WTC11 (cell line): ENCODE measurements around the gene PPP6R3. TPM values are rescaled to one million over a fixed set of nuclear protein-coding genes. Genes with fewer than 3 reads are reported as not detected.

Source experiments
- CREM ChIP-seq: sonication (generic); formaldehyde crosslinking; IDR thresholded peaks from 2 replicates; pipeline ENCODE4 v1.8.1; 2022; ENCODE audit warnings: mild to moderate bottlenecking, missing genetic modification reagents, moderate library complexity
- EMX1 ChIP-seq: fragments of 250-450 bp; sonication (Bioruptor Pico); IDR thresholded peaks from 2 replicates; pipeline ENCODE4 v1.8.0; 2021; ENCODE audit warnings: mild to moderate bottlenecking
- ETV6 ChIP-seq: sonication (generic); formaldehyde crosslinking; IDR thresholded peaks from 2 replicates; pipeline ENCODE4 v1.8.1; 2022; ENCODE audit warnings: mild to moderate bottlenecking, missing genetic modification reagents
- FOXP1 ChIP-seq: sonication (generic); formaldehyde crosslinking; IDR thresholded peaks from 2 replicates; pipeline ENCODE4 v1.8.0; 2022; ENCODE audit warnings: missing genetic modification reagents, mild to moderate bottlenecking, moderate library complexity, borderline replicate concordance
- GTF2I ChIP-seq: fragments of 250-450 bp; sonication (Bioruptor Pico); conservative IDR thresholded peaks from 2 replicates; pipeline ENCODE4 v1.4.0; 2021; ENCODE audit warnings: mild to moderate bottlenecking
- HMGA2 ChIP-seq: fragments of 250-450 bp; sonication (Bioruptor Pico); IDR thresholded peaks from 2 replicates; pipeline ENCODE4 v1.4.0; 2021; ENCODE audit warnings: mild to moderate bottlenecking, moderate library complexity
- MYBL2 ChIP-seq: sonication (generic); formaldehyde crosslinking; IDR thresholded peaks from 2 replicates; pipeline ENCODE4 v1.8.1; 2023; ENCODE audit warnings: mild to moderate bottlenecking, moderate library complexity, missing genetic modification reagents
- RELA ChIP-seq: sonication (generic); formaldehyde crosslinking; IDR thresholded peaks from 2 replicates; pipeline ENCODE4 v1.8.1; 2022; ENCODE audit warnings: missing genetic modification reagents, mild to moderate bottlenecking, borderline replicate concordance
- SMAD4 ChIP-seq: sonication (generic); formaldehyde crosslinking; IDR thresholded peaks from 2 replicates; pipeline ENCODE4 v1.8.0; 2022; ENCODE audit warnings: mild to moderate bottlenecking, missing genetic modification reagents
- SP1 ChIP-seq: sonication (generic); formaldehyde crosslinking; conservative IDR thresholded peaks from 2 replicates; pipeline ENCODE4 v1.8.1; 2022; ENCODE audit warnings: missing genetic modification reagents
- TEAD1 ChIP-seq: sonication (generic); formaldehyde crosslinking; IDR thresholded peaks from 2 replicates; pipeline ENCODE4 v1.8.0; 2022; ENCODE audit warnings: mild to moderate bottlenecking, missing genetic modification reagents
- ZNF232 ChIP-seq: sonication (generic); formaldehyde crosslinking; IDR thresholded peaks from 2 replicates; pipeline ENCODE4 v1.8.0; 2022; ENCODE audit warnings: mild to moderate bottlenecking, missing genetic modification reagents
- ZNF416 ChIP-seq: fragments of 250-450 bp; sonication (Bioruptor Pico); IDR thresholded peaks from 2 replicates; pipeline ENCODE4 v1.9.0; 2021; ENCODE audit warnings: mild to moderate bottlenecking, inconsistent platforms
- ZNF423 ChIP-seq: fragments of 250-450 bp; sonication (Bioruptor Pico); IDR thresholded peaks from 2 replicates; pipeline ENCODE4 v2.1.2; 2022; ENCODE audit warnings: mild to moderate bottlenecking, moderate library complexity
- ZNF671 ChIP-seq: fragments of 250-450 bp; sonication (Bioruptor Pico); IDR thresholded peaks from 2 replicates; pipeline ENCODE4 v1.8.0; 2021; ENCODE audit warnings: mild to moderate bottlenecking
- total RNA-seq: library from RNA; stranded (reverse); gene quantifications from 3 replicates; pipeline ENCODE4 v1.2.3, GENCODE V29; 2021
- TF ChIP-seq, protein P1 (sequence below): sonication (generic); formaldehyde crosslinking; IDR thresholded peaks from 2 replicates; pipeline ENCODE4 v1.8.1; 2022; ENCODE audit warnings: mild to moderate bottlenecking, moderate library complexity, missing genetic modification reagents
- TF ChIP-seq, protein P2 (sequence below): sonication (generic); formaldehyde crosslinking; IDR thresholded peaks from 2 replicates; pipeline ENCODE4 v1.8.0; 2022; ENCODE audit warnings: missing genetic modification reagents
- TF ChIP-seq, protein P3 (sequence below): fragments of 200-600 bp; IDR thresholded peaks from 2 replicates; pipeline ENCODE4 v1.8.0; 2022; ENCODE audit warnings: antibody characterized with exemption
- TF ChIP-seq, protein P4 (sequence below): fragments of 250-450 bp; sonication (Bioruptor Pico); IDR thresholded peaks from 2 replicates; pipeline ENCODE4 v1.8.0; 2021; ENCODE audit warnings: mild to moderate bottlenecking
- TF ChIP-seq, protein P5 (sequence below): sonication (generic); formaldehyde crosslinking; IDR thresholded peaks from 2 replicates; pipeline ENCODE4 v1.8.1; 2022; ENCODE audit warnings: missing genetic modification reagents, borderline replicate concordance
- TF ChIP-seq, protein P6 (sequence below): sonication (generic); formaldehyde crosslinking; IDR thresholded peaks from 2 replicates; pipeline ENCODE4 v1.8.0; 2023; ENCODE audit warnings: missing genetic modification reagents, mild to moderate bottlenecking, borderline replicate concordance
- TF ChIP-seq, protein P7 (sequence below): fragments of 250-450 bp; sonication (Bioruptor Pico); IDR thresholded peaks from 2 replicates; pipeline ENCODE4 v1.9.0; 2021; ENCODE audit warnings: mild to moderate bottlenecking

Gene PPP6R3
- total RNA-seq, 1 experiment from 2014 or later = 138 TPM

DNA sequence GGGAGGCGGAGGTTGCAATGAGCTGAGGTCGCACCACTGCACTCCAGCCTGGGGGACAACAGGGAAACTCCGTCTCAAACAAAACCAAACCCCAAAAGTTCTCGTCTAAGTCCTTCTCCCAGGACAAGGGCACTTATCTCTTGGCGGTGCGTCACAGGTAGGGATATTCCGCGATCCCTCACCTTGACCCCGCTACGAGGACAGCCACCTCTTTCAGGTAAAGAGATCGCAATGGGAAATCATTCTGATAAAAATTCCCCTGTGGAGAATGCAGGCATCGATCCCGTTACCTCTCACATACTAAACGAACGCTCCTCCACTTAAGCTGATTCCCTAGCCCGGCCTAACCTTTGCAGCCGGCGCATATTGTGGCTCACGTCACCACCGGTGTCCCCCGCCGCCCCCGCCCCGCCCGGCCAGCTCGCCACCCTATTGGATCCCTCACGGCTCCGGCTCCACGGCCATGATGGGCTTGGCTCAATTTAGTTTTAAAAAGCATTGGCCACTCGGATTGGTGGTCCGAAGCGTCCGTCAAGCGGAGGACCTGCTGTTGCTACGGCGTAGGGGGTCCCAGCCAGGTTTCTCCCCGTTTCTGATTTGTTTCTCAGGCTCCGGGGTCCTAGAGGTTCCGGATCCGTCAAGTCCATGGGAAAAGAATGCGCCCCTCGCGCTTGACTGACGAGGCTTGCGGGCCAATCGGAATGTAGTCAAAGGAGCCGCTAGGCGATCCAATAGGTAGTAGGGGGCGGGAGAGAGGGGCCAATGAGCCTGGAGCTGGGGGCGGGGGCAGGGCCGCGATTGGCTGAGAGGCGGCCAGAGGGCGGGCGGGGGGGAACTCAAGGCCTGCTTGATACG lies 439 bp upstream of the PPP6R3 start (continued):
- TF ChIP-seq, protein P1, sequence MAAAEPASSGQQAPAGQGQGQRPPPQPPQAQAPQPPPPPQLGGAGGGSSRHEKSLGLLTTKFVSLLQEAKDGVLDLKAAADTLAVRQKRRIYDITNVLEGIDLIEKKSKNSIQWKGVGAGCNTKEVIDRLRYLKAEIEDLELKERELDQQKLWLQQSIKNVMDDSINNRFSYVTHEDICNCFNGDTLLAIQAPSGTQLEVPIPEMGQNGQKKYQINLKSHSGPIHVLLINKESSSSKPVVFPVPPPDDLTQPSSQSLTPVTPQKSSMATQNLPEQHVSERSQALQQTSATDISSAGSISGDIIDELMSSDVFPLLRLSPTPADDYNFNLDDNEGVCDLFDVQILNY = no peak
- TF ChIP-seq HMGA2 (CRISPR knock-in tag) (peak; percentile 48; the same call in 1 of the 2 replicates), ZNF423 (CRISPR knock-in tag) (no peak), ZNF671 (CRISPR knock-in tag) (peak; percentile 67; the same call in 1 of the 2 replicates), TEAD1 (CRISPR knock-in tag) (peak; percentile 83), SMAD4 (CRISPR knock-in tag) (no peak), ZNF232 (CRISPR knock-in tag) (peak; percentile 78; the same call in 1 of the 2 replicates), ZNF416 (CRISPR knock-in tag) (peak; percentile 95), SP1 (CRISPR knock-in tag) (peak; percentile 73), RELA (CRISPR knock-in tag) (no peak), EMX1 (CRISPR knock-in tag) (peak; percentile 93), MYBL2 (CRISPR knock-in tag) (no peak), ETV6 (CRISPR knock-in tag) (0 out of 2 replicates have a peak, but pooled peaks have one; percentile 39), CREM (CRISPR knock-in tag) (peak; percentile 77), FOXP1 (CRISPR knock-in tag) (no peak), GTF2I (CRISPR knock-in tag) (0 out of 2 replicates have a peak, but pooled peaks have one; percentile 3)
- TF ChIP-seq, protein P2, sequence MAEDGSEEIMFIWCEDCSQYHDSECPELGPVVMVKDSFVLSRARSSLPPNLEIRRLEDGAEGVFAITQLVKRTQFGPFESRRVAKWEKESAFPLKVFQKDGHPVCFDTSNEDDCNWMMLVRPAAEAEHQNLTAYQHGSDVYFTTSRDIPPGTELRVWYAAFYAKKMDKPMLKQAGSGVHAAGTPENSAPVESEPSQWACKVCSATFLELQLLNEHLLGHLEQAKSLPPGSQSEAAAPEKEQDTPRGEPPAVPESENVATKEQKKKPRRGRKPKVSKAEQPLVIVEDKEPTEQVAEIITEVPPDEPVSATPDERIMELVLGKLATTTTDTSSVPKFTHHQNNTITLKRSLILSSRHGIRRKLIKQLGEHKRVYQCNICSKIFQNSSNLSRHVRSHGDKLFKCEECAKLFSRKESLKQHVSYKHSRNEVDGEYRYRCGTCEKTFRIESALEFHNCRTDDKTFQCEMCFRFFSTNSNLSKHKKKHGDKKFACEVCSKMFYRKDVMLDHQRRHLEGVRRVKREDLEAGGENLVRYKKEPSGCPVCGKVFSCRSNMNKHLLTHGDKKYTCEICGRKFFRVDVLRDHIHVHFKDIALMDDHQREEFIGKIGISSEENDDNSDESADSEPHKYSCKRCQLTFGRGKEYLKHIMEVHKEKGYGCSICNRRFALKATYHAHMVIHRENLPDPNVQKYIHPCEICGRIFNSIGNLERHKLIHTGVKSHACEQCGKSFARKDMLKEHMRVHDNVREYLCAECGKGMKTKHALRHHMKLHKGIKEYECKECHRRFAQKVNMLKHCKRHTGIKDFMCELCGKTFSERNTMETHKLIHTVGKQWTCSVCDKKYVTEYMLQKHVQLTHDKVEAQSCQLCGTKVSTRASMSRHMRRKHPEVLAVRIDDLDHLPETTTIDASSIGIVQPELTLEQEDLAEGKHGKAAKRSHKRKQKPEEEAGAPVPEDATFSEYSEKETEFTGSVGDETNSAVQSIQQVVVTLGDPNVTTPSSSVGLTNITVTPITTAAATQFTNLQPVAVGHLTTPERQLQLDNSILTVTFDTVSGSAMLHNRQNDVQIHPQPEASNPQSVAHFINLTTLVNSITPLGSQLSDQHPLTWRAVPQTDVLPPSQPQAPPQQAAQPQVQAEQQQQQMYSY = no peak
- TF ChIP-seq, protein P3, sequence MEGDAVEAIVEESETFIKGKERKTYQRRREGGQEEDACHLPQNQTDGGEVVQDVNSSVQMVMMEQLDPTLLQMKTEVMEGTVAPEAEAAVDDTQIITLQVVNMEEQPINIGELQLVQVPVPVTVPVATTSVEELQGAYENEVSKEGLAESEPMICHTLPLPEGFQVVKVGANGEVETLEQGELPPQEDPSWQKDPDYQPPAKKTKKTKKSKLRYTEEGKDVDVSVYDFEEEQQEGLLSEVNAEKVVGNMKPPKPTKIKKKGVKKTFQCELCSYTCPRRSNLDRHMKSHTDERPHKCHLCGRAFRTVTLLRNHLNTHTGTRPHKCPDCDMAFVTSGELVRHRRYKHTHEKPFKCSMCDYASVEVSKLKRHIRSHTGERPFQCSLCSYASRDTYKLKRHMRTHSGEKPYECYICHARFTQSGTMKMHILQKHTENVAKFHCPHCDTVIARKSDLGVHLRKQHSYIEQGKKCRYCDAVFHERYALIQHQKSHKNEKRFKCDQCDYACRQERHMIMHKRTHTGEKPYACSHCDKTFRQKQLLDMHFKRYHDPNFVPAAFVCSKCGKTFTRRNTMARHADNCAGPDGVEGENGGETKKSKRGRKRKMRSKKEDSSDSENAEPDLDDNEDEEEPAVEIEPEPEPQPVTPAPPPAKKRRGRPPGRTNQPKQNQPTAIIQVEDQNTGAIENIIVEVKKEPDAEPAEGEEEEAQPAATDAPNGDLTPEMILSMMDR = no peak
- TF ChIP-seq, protein P4, sequence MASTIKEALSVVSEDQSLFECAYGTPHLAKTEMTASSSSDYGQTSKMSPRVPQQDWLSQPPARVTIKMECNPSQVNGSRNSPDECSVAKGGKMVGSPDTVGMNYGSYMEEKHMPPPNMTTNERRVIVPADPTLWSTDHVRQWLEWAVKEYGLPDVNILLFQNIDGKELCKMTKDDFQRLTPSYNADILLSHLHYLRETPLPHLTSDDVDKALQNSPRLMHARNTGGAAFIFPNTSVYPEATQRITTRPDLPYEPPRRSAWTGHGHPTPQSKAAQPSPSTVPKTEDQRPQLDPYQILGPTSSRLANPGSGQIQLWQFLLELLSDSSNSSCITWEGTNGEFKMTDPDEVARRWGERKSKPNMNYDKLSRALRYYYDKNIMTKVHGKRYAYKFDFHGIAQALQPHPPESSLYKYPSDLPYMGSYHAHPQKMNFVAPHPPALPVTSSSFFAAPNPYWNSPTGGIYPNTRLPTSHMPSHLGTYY (CRISPR knock-in tag) = peak; percentile 91
- TF ChIP-seq, protein P5, sequence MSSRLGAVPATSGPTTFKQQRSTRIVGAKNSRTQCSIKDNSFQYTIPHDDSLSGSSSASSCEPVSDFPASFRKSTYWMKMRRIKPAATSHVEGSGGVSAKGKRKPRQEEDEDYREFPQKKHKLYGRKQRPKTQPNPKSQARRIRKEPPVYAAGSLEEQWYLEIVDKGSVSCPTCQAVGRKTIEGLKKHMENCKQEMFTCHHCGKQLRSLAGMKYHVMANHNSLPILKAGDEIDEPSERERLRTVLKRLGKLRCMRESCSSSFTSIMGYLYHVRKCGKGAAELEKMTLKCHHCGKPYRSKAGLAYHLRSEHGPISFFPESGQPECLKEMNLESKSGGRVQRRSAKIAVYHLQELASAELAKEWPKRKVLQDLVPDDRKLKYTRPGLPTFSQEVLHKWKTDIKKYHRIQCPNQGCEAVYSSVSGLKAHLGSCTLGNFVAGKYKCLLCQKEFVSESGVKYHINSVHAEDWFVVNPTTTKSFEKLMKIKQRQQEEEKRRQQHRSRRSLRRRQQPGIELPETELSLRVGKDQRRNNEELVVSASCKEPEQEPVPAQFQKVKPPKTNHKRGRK (CRISPR knock-in tag) = no peak
- TF ChIP-seq, protein P6, sequence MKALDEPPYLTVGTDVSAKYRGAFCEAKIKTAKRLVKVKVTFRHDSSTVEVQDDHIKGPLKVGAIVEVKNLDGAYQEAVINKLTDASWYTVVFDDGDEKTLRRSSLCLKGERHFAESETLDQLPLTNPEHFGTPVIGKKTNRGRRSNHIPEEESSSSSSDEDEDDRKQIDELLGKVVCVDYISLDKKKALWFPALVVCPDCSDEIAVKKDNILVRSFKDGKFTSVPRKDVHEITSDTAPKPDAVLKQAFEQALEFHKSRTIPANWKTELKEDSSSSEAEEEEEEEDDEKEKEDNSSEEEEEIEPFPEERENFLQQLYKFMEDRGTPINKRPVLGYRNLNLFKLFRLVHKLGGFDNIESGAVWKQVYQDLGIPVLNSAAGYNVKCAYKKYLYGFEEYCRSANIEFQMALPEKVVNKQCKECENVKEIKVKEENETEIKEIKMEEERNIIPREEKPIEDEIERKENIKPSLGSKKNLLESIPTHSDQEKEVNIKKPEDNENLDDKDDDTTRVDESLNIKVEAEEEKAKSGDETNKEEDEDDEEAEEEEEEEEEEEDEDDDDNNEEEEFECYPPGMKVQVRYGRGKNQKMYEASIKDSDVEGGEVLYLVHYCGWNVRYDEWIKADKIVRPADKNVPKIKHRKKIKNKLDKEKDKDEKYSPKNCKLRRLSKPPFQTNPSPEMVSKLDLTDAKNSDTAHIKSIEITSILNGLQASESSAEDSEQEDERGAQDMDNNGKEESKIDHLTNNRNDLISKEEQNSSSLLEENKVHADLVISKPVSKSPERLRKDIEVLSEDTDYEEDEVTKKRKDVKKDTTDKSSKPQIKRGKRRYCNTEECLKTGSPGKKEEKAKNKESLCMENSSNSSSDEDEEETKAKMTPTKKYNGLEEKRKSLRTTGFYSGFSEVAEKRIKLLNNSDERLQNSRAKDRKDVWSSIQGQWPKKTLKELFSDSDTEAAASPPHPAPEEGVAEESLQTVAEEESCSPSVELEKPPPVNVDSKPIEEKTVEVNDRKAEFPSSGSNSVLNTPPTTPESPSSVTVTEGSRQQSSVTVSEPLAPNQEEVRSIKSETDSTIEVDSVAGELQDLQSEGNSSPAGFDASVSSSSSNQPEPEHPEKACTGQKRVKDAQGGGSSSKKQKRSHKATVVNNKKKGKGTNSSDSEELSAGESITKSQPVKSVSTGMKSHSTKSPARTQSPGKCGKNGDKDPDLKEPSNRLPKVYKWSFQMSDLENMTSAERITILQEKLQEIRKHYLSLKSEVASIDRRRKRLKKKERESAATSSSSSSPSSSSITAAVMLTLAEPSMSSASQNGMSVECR (CRISPR knock-in tag) = peak; percentile 57; the same call in 1 of the 2 replicates
- TF ChIP-seq, protein P7, sequence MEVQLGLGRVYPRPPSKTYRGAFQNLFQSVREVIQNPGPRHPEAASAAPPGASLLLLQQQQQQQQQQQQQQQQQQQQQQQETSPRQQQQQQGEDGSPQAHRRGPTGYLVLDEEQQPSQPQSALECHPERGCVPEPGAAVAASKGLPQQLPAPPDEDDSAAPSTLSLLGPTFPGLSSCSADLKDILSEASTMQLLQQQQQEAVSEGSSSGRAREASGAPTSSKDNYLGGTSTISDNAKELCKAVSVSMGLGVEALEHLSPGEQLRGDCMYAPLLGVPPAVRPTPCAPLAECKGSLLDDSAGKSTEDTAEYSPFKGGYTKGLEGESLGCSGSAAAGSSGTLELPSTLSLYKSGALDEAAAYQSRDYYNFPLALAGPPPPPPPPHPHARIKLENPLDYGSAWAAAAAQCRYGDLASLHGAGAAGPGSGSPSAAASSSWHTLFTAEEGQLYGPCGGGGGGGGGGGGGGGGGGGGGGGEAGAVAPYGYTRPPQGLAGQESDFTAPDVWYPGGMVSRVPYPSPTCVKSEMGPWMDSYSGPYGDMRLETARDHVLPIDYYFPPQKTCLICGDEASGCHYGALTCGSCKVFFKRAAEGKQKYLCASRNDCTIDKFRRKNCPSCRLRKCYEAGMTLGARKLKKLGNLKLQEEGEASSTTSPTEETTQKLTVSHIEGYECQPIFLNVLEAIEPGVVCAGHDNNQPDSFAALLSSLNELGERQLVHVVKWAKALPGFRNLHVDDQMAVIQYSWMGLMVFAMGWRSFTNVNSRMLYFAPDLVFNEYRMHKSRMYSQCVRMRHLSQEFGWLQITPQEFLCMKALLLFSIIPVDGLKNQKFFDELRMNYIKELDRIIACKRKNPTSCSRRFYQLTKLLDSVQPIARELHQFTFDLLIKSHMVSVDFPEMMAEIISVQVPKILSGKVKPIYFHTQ (CRISPR knock-in tag) = peak; percentile 80; the same call in 1 of the 2 replicates
